Endothelial cell (in vitro differentiated cells): ENCODE data around the gene PRMT3. TPM values are rescaled to one million over a fixed set of nuclear protein-coding genes. Genes with fewer than 3 reads are reported as not detected.

Experiments
- DNase-seq: peaks from one replicate; pipeline ENCODE4 v3.0.0; 2021; ENCODE audit warnings: low spot score
- H3K27ac Mint-ChIP-seq: one replicate; pipeline ENCODE4 v1.8.0; 2021; ENCODE audit warnings: mixed read lengths, inconsistent platforms; ENCODE audit not compliant: unreplicated experiment
- H3K27me3 Mint-ChIP-seq: one replicate; pipeline ENCODE4 v1.8.0; 2021; ENCODE audit warnings: mild to moderate bottlenecking, moderate library complexity, mixed read lengths, inconsistent platforms; ENCODE audit not compliant: unreplicated experiment
- H3K36me3 Mint-ChIP-seq: one replicate; pipeline ENCODE4 v1.8.0; 2021; ENCODE audit warnings: mild to moderate bottlenecking, low read depth, mixed read lengths, inconsistent platforms; ENCODE audit not compliant: unreplicated experiment
- H3K4me1 Mint-ChIP-seq: one replicate; pipeline ENCODE4 v1.8.0; 2021; ENCODE audit warnings: mild to moderate bottlenecking, mixed read lengths, inconsistent platforms; ENCODE audit not compliant: unreplicated experiment
- H3K4me3 Mint-ChIP-seq: one replicate; pipeline ENCODE4 v1.8.0; 2021; ENCODE audit warnings: mild to moderate bottlenecking, mixed read lengths, inconsistent platforms; ENCODE audit not compliant: unreplicated experiment
- H3K9me3 Mint-ChIP-seq: one replicate; pipeline ENCODE4 v1.8.0; 2021; ENCODE audit warnings: mixed read lengths, inconsistent platforms; ENCODE audit not compliant: unreplicated experiment
- CTCF ChIP-seq: fragments of 200-600 bp; sonication (generic); IDR thresholded peaks from one replicate; pipeline ENCODE4 v1.5.0; 2021; ENCODE audit warnings: antibody characterized with exemption; ENCODE audit not compliant: unreplicated experiment
- total RNA-seq: library from RNA; stranded (reverse); fragmentation: NEBNext Ultra II Directional; extraction: Animal tissue kit (Norgen Biotek cat#: 25700); gene quantifications from one replicate; pipeline ENCODE4 v1.2.1, GENCODE V29; 2021; ENCODE audit not compliant: unreplicated experiment

PRMT3 gene
- total RNA-seq, 1 donor from 2014 or later: 5.4 TPM

- Mint-ChIP-seq H3K4me1 (no peaks in the 10 kb centered on the region), H3K27ac (no peak overlapping the region), H3K27me3 (no peaks in the 10 kb centered on the region), H3K9me3 (no peaks in the 10 kb centered on the region), H3K4me3 (no peak overlapping the region), H3K36me3 (no peaks in the 10 kb centered on the region)
- no peak for TF ChIP-seq CTCF
- no peak for DNase-seq
These were observed 12.0 kb downstream of the PRMT3 start for GRCh38 chr11:20399498-20399897.

GRCh38 chr11:20403059-20403458, 15.5 kb downstream of the PRMT3 start:
- H3K36me3 Mint-ChIP-seq: no peaks in the 10 kb centered on the region
- no peaks in the 10 kb centered on the region for H3K9me3 Mint-ChIP-seq
- no peak overlapping the region for H3K27ac Mint-ChIP-seq
- no peak for TF ChIP-seq CTCF
- H3K4me1 Mint-ChIP-seq: no peaks in the 10 kb centered on the region
- no peak for DNase-seq
- H3K4me3 Mint-ChIP-seq: no peak overlapping the region
- no peaks in the 10 kb centered on the region for H3K27me3 Mint-ChIP-seq

GRCh38 chr11:20406484-20406883, 19.0 kb downstream of the PRMT3 start:
- H3K4me1 Mint-ChIP-seq: no peaks in the 10 kb centered on the region
- no peak overlapping the region for H3K4me3 Mint-ChIP-seq
- no peaks in the 10 kb centered on the region for H3K27me3 Mint-ChIP-seq
- no peak for TF ChIP-seq CTCF
- no peaks in the 10 kb centered on the region for H3K36me3 Mint-ChIP-seq
- no peak for DNase-seq
- H3K27ac Mint-ChIP-seq: no peak overlapping the region
- no peaks in the 10 kb centered on the region for H3K9me3 Mint-ChIP-seq

- H3K4me3 Mint-ChIP-seq: no peak overlapping the region
- no peaks in the 10 kb centered on the region for H3K27me3 Mint-ChIP-seq
- no peak for DNase-seq
- H3K27ac Mint-ChIP-seq: no peak overlapping the region
- H3K36me3 Mint-ChIP-seq: no peaks in the 10 kb centered on the region
- TF ChIP-seq CTCF: no peak
- H3K9me3 Mint-ChIP-seq: no peaks in the 10 kb centered on the region
- no peaks in the 10 kb centered on the region for H3K4me1 Mint-ChIP-seq
These were observed 19.8 kb downstream of the PRMT3 start for GRCh38 chr11:20407344-20407743.

- H3K4me1 Mint-ChIP-seq: no peaks in the 10 kb centered on the region
- no peak for DNase-seq
- no peaks in the 10 kb centered on the region for H3K36me3 Mint-ChIP-seq
- no peak overlapping the region for H3K4me3 Mint-ChIP-seq
- no peak overlapping the region for H3K27ac Mint-ChIP-seq
- TF ChIP-seq CTCF: no peak
- H3K9me3 Mint-ChIP-seq: no peaks in the 10 kb centered on the region
- no peaks in the 10 kb centered on the region for H3K27me3 Mint-ChIP-seq
These were observed 27.9 kb downstream of the PRMT3 start for GRCh38 chr11:20415432-20415831.
